ENCODE results near the gene NUP188.

The NUP188 gene

DNA sequence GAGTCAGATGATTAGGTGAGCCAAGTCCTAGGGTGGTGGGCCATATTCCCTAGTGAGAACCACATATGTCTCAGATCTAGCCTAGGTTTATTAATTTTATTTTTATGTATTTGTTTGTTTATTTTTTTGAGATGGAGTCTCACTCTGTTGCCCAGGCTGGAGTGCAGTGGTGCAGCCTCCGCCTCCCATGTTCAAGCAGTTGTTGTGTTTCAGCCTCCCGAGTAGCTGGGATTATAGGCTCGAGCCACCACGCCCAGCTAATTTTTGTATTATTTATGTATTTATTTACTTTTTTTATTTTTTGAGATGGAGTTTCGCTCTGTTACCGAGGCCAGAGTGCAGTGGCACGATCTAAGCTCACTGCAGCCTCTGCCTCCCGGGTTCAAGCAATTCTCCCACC, 36.0 kb downstream of the NUP188 start:
- no peak overlapping the region for H3K4me3 ChIP-seq (ENCODE audit: low read depth, low read length)
- no peak for TF ChIP-seq CTCF (IDR thresholded peaks at IDR 0.05; ENCODE audit: low read depth, low read length)

DNA sequence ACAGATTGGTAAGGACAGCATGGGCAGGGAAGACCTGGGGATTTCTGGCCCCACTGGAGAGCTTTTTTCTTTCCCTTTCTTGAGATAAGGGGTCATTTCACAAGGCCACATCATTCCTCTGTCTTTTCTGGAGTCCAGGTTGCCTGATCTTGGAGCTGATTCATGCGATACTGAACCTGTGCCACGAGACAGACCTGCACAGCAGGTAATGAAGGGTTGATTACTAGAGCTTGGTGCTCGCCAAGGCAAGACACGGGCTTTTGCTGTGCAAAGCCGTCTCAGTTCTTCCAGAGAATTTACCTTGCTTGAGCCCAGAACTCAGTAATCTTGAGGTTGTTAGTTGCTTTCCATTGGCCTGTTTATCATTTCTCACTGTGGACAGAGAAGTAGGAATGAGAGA, 39.2 kb downstream of the NUP188 start:
- no peak overlapping the region for H3K4me3 ChIP-seq (ENCODE audit: low read depth, low read length)
- no peak for TF ChIP-seq CTCF (IDR thresholded peaks at IDR 0.05; ENCODE audit: low read depth, low read length)

DNA sequence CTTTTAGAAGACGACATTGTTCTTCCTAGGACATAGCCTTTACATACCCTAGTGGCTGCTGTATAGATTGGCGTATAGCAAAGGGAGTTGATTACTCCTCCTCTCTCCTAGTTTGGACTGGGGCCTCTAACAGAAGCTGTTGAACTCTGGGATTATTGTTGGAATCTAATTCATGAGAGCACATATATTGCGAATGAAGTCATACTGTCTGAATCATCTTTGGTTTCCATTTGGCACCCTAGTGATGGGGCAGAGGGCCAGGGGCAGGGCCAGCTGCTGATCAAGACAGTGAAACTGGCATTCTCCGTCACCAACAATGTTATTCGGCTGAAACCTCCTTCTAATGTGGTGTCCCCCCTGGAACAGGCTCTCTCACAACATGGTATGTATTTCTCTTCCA, 40.3 kb downstream of the NUP188 start:
- no peak for TF ChIP-seq CTCF (IDR thresholded peaks at IDR 0.05; ENCODE audit: low read depth, low read length)
- H3K4me3 ChIP-seq (ENCODE audit: low read depth, low read length): no peak overlapping the region

GRCh38 chr9:128992995-128993394, 45.5 kb downstream of the NUP188 start:
- TF ChIP-seq CTCF (IDR thresholded peaks at IDR 0.05; ENCODE audit: low read depth, low read length): peak; percentile 12; the same call in 1 of the 2 replicates
- H3K4me3 ChIP-seq (ENCODE audit: low read depth, low read length): no peak overlapping the region

- no peak for TF ChIP-seq CTCF (IDR thresholded peaks at IDR 0.05; ENCODE audit: low read depth, low read length)
- H3K4me3 ChIP-seq (ENCODE audit: low read depth, low read length): no peak overlapping the region
Observed at GRCh38 chr9:128995791-128996190, 48.3 kb downstream of the NUP188 start.

DNA sequence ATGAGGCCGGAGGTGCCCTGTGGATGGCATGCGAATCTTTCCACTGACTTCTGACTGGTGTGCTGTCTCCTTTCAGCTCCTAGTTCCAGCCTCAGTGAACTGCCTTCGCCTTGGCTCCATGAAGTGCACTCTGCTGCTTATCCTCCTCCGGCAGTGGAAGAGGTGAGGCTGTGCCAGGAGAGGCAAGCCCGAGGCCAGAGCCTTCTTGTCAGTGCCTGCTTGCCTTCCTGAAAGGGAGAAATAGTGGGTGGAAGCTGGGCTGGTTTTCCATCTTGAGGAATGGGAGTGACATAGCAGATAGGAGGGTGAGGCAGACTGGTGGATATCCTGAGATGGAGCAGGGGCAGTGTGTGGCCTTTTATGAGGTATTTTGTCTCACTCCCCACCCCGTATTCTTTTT, 51.0 kb downstream of the NUP188 start:
- H3K4me3 ChIP-seq (ENCODE audit: low read depth, low read length): no peak overlapping the region
- no peak for TF ChIP-seq CTCF (IDR thresholded peaks at IDR 0.05; ENCODE audit: low read depth, low read length)

- no peak for TF ChIP-seq CTCF (IDR thresholded peaks at IDR 0.05; ENCODE audit: low read depth, low read length)
Observed at GRCh38 chr9:128999581-129000206, 52.2 kb downstream of the NUP188 start.

More at GRCh38 chr9:128999581-129000206, 52.2 kb downstream of the NUP188 start:
- no peak overlapping the region for H3K4me3 ChIP-seq (ENCODE audit: low read depth, low read length)

Measured in WI38 (cell line).